NB4 (cell line): ENCODE results near the gene GNAT1.
A peak's percentile ranks its signal among the peaks of the same experiment; 100 is the strongest.
"Not testable (repeated sequence)": the region's sequence is repeated elsewhere in the genome, so short reads cannot be mapped to it uniquely, and the experiment has no call there.

Experiments used
- DNase-seq: peaks from one replicate; pipeline ENCODE4 v3.0.0; 2010; ENCODE audit warnings: low read depth
- H3K4me3 ChIP-seq: one replicate; pipeline ENCODE4 v1.5.1; 2011; ENCODE audit warnings: mild to moderate bottlenecking, low read depth, low read length, moderate library complexity
- CTCF ChIP-seq: IDR thresholded peaks from one replicate; pipeline ENCODE4 v1.5.1; 2012; ENCODE audit warnings: low read depth, low read length
- MAX ChIP-seq: IDR thresholded peaks from 2 replicates; pipeline ENCODE4 v1.6.1; 2011; ENCODE audit warnings: low read depth, low read length
- MYC ChIP-seq: IDR thresholded peaks from 2 replicates; pipeline ENCODE4 v1.6.1; 2011; ENCODE audit warnings: low read depth, low read length
- POLR2A ChIP-seq: IDR thresholded peaks from 2 replicates; pipeline ENCODE4 v1.6.1; 2011; ENCODE audit warnings: mild to moderate bottlenecking; ENCODE audit not compliant: insufficient read length; ENCODE audit errors: extremely low read depth

GNAT1 gene

GRCh38 chr3:50208677-50209344 lies 17.4 kb downstream of the GNAT1 start:
- H3K4me3 ChIP-seq: no peak overlapping the region

GRCh38 chr3:50210176-50210509 lies 18.7 kb downstream of the GNAT1 start:
- no peak overlapping the region for H3K4me3 ChIP-seq
- TF ChIP-seq MAX (no peak), CTCF (no peak)
- no peak for DNase-seq

More at GRCh38 chr3:50208677-50209344, 17.4 kb downstream of the GNAT1 start:
- TF ChIP-seq MAX (no peak), CTCF (no peak), POLR2A (no peak), MYC (no peak)
- DNase-seq: no peak

GRCh38 chr3:50210510-50211367 lies 19.3 kb downstream of the GNAT1 start:
- TF ChIP-seq POLR2A: no peak
- no peak for TF ChIP-seq MAX
- TF ChIP-seq CTCF: no peak
- TF ChIP-seq MYC: no peak
- DNase-seq: no peak
- H3K4me3 ChIP-seq: no peak overlapping the region

- H3K4me3 ChIP-seq, DNase-seq: not testable (repeated sequence)
Measured at GRCh38 chr3:50211368-50211717, 19.9 kb downstream of the GNAT1 start.

- no peak for TF ChIP-seq CTCF
- TF ChIP-seq POLR2A: no peak
- TF ChIP-seq MYC: no peak
- TF ChIP-seq MAX: no peak
- H3K4me3 ChIP-seq: no peak overlapping the region
- peak; percentile 93 for DNase-seq
Measured at GRCh38 chr3:50211930-50212329, 20.5 kb downstream of the GNAT1 start.

GRCh38 chr3:50212502-50212901 lies 21.1 kb downstream of the GNAT1 start:
- no peak for TF ChIP-seq MAX
- TF ChIP-seq CTCF: peak; percentile 5
- no peak for TF ChIP-seq POLR2A
- TF ChIP-seq MYC: no peak
- DNase-seq: no peak
- H3K4me3 ChIP-seq: no peak overlapping the region
